PFSK-1 (cell line): ENCODE measurements around the gene C21orf58.

Experiments
- POLR2AphosphoS5 ChIP-seq: IDR thresholded peaks from 2 replicates; pipeline ENCODE4 v1.6.1; 2012; ENCODE audit warnings: low read depth, mild to moderate bottlenecking, control low read depth, low read length, moderate library complexity
- SIN3A ChIP-seq: IDR thresholded peaks from 2 replicates; pipeline ENCODE4 v1.6.1; 2012; ENCODE audit warnings: mild to moderate bottlenecking, low read length, moderate library complexity, borderline replicate concordance; ENCODE audit not compliant: insufficient read depth
- TAF1 ChIP-seq: IDR thresholded peaks from 2 replicates; pipeline ENCODE4 v1.6.1; 2012; ENCODE audit warnings: low read length, control low read depth, borderline replicate concordance; ENCODE audit not compliant: insufficient read depth
- TF ChIP-seq, protein P1 (sequence below), 2 experiments: IDR thresholded peaks; 2 replicates each; pipeline versions ENCODE4 v1.6.1 to v1.8.0; 2011 to 2012; ENCODE audit warnings: low read depth in 2 of 2, low read length in 2 of 2, control low read depth in 1 of 2, inconsistent platforms in 1 of 2, mild to moderate bottlenecking in 1 of 2, moderate library complexity in 1 of 2; ENCODE audit not compliant: insufficient read depth in 1 of 2

DNA sequence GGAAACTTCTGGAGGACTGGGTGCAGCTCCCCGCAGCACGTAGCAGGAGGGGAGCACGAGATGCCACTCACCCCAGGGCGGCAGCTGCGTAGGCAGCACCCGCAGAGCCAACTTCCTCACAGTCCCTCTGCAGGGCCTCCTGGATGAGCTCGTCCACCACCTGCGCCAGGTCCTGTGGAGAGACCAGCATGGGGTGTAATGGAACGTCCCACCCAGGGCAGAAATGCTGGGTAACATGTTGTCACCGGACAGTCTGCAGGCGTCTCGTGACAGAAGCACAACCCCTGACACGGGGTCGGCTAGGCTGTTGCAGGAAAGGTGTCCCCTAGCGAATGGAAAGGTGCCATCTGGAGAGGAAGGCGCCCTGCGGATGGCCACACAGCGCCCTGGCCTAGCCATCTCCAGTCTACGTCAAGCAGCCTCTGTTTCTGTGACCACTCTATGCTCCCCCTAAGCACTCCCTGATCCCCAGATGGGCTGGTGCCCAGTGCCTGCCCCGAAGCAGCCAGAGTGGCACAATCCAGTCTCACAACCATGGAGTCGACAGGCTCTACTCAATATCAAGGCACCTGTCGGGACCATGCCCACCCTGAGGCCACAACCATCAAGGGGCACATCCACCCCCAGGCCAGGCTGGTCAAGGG is 59.5 kb downstream of the C21orf58 start:
- TF ChIP-seq TAF1 (no peak), POLR2AphosphoS5 (no peak), SIN3A (no peak)
- TF ChIP-seq, protein P1, sequence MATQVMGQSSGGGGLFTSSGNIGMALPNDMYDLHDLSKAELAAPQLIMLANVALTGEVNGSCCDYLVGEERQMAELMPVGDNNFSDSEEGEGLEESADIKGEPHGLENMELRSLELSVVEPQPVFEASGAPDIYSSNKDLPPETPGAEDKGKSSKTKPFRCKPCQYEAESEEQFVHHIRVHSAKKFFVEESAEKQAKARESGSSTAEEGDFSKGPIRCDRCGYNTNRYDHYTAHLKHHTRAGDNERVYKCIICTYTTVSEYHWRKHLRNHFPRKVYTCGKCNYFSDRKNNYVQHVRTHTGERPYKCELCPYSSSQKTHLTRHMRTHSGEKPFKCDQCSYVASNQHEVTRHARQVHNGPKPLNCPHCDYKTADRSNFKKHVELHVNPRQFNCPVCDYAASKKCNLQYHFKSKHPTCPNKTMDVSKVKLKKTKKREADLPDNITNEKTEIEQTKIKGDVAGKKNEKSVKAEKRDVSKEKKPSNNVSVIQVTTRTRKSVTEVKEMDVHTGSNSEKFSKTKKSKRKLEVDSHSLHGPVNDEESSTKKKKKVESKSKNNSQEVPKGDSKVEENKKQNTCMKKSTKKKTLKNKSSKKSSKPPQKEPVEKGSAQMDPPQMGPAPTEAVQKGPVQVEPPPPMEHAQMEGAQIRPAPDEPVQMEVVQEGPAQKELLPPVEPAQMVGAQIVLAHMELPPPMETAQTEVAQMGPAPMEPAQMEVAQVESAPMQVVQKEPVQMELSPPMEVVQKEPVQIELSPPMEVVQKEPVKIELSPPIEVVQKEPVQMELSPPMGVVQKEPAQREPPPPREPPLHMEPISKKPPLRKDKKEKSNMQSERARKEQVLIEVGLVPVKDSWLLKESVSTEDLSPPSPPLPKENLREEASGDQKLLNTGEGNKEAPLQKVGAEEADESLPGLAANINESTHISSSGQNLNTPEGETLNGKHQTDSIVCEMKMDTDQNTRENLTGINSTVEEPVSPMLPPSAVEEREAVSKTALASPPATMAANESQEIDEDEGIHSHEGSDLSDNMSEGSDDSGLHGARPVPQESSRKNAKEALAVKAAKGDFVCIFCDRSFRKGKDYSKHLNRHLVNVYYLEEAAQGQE (IDR thresholded peaks at IDR 0.05; ENCODE audit: insufficient read depth in 1 of 2, low read depth in 2 of 2, low read length in 2 of 2), result no peak
